Measurements from ENCODE around the gene SLC45A3.
"Not testable (repeated sequence)": the region's sequence is repeated elsewhere in the genome, so short reads cannot be mapped to it uniquely, and the experiment has no call there.

Gene SLC45A3

GRCh38 chr1:205636138-205636530 is 44.2 kb downstream of the SLC45A3 start:
- DNase-seq (ENCODE audit: low read depth in 2 of 2): not testable (repeated sequence)

GRCh38 chr1:205633421-205633976 is 46.8 kb downstream of the SLC45A3 start:
- no peak for DNase-seq (ENCODE audit: low read depth in 2 of 2)

DNA sequence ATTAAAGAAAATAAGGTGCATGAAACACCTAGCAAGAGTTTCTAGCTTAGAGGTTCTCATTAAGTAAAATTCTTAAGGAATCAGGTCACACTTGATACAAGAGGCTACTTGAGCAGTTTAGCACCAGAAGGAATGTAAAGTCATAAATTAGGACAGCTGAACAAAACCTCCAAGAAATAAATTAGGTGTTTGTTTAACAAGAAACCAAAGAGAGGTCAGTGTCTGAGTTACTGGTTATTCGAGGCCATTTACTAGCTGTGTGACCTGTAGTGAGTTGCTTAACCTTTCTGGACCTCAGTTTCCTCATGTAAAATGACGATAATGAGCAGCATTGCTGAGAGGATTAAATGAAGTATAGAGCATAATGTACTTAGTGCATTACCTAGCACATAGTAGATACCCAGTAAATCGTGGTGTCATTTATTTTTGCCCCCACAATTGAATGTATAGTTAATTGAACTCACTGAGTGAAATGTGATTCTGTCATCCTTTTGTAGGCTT is 47.6 kb downstream of the SLC45A3 start:
- DNase-seq (ENCODE audit: low read depth in 2 of 2): no peak

GRCh38 chr1:205631768-205632668 is 48.3 kb downstream of the SLC45A3 start, which contains the start of gene ELK4:
TSS of gene ELK4 (minus strand) at chr1:205632011. CDS start at chr1:205623882, 8,129 bp downstream.
- DNase-seq (ENCODE audit: low read depth in 2 of 2): peak; percentile 94

GRCh38 chr1:205631010-205631767 is 49.1 kb downstream of the SLC45A3 start:
- DNase-seq (ENCODE audit: low read depth in 2 of 2): peak; percentile 36 to 37

- DNase-seq (ENCODE audit: low read depth in 2 of 2): no peak
Measured at GRCh38 chr1:205630651-205631009, 49.7 kb downstream of the SLC45A3 start.

DNA sequence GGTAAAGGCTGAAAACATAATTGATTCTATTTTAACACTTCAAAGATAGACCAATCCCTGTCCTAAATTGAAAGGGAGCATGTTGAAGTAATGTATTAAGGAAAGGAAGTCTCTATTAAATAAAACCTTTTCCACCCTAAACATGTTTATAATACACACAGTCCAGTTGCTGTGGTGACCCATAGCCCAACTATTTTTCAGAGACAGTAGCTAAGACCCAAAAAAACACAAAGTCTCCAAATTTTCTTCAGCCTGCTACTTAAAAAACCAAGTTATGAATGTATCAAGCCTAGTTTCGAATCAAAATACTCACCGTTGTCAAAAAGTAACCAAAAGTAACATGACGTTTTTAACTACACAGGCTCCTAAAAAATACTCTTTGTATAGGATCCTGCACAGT is 50.1 kb downstream of the SLC45A3 start:
- DNase-seq (ENCODE audit: low read depth in 2 of 2): no peak

DNA sequence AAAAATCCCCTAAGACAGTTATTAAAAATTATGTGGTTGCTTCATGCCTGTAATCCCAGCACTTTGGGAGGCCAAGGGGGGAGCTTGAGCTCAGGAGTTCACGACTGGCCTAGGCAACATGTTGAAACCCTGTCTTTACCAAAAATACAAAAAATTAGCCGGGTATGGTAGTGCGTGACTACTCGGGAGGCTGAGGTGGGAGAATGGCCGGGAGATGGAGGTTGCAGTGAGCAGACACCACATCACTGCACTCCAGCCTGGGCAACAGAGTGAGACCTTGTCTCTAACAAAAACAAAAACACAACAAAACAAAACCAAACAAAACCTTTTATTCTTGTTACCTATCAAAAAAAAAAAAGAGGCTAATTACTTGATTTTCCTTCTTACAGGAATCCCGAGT is 50.6 kb downstream of the SLC45A3 start:
- no peak for DNase-seq (ENCODE audit: low read depth in 2 of 2)

- no peak for DNase-seq (ENCODE audit: low read depth in 2 of 2)
Measured at GRCh38 chr1:205627956-205628355, 52.4 kb downstream of the SLC45A3 start.

DNA sequence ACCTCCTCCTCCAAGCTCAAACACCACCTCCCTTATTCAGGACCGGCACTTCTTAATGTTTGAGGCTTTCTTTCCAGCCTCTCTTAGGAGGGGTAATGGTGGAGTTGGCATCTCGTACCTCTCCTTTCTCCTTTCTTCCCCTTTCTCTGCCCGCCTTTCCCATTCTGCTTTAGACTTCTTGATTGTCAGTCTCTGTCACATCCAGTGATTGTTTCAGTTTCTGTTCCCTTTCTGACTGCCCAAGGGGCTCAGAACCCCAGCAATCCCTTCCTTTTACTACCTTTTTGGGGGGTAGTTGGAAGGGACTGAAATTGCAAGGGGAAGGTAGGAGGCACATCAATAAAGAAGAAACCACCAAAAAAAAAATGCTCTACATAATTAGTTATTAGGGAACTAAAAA is 54.1 kb downstream of the SLC45A3 start:
- DNase-seq (ENCODE audit: low read depth in 2 of 2): no peak

DNA sequence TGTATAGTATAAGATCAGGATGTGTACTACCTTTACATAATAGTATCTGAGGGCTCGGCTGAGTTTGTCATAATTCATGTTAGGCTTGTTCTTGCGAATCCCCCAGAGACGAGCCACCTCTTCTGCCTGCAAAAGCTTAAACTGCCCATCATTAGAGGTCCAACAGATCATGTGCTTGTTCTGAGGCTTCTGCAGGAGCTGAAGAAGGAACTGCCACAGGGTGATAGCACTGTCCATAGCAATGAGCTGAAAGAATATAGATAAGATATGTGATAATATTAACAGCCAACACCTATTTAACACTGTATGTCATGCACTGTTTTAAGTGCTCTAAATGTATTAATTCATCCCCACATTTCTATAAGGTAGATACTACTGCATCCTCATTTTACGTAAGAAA is 56.7 kb downstream of the SLC45A3 start:
- no peak for DNase-seq (ENCODE audit: low read depth in 2 of 2)

- DNase-seq (ENCODE audit: low read depth in 2 of 2): no peak
Measured at GRCh38 chr1:205620269-205620668, 60.0 kb downstream of the SLC45A3 start.

GRCh38 chr1:205619376-205619775 is 60.9 kb downstream of the SLC45A3 start:
- DNase-seq (ENCODE audit: low read depth in 2 of 2): no peak

DNA sequence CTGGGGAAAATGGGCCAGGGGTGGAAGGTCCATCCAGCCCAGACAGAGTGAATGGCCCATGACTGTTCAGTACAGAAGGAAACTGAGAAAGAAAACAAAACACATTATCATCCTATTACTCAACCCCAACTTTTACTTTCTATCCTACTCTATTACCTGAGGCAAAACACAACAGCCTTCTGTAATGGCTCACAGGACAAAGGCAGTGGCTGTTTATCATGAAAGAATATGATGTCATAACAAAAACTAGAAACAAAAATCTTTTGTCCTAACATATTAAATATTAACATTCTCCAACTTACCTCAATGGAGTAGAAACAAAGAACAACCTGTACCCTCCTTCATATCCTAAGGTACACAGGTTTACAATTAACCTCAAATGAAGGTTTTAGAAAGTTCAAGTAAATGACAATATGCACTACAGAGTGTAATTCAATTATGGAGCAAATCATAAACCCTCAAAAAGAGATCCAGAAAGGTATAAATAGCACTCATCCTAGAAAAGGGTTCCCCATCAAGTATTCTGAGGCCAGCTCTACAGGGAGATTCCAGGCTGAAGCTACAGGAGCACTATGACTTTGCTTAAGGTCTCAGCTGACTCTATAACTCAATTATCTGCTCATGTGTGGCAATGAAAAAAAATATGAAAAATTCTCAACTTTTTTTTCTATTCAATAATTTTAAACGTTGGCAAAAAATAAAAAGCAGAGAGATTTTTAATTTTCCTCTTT is 63.6 kb downstream of the SLC45A3 start:
- no peak for DNase-seq (ENCODE audit: low read depth in 2 of 2)

DNA sequence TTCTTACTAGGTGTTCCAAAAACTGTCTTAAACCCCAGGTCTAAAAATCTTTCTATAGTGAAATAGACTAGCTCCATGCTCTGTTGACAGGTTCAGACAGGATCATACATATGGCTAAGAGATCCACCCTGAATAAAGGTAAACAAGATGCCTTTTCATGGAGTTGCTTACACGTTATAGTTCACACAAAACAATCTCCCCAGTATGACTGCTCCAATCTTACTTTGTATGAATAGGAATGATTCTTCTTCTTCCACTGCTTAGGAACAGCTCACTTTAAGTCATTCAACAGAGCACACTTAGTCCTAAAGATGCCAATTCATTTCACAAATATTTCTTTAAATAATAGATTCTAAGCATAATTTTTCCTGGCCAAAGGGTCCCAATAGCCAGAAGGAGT is 64.5 kb downstream of the SLC45A3 start:
- no peak for DNase-seq (ENCODE audit: low read depth in 2 of 2)

- no peak for DNase-seq (ENCODE audit: low read depth in 2 of 2)
Measured at GRCh38 chr1:205613854-205614412, 66.4 kb downstream of the SLC45A3 start.

GRCh38 chr1:205612556-205612955 is 67.8 kb downstream of the SLC45A3 start:
- DNase-seq (ENCODE audit: low read depth in 2 of 2): no peak

- no peak for DNase-seq (ENCODE audit: low read depth in 2 of 2)
Measured at GRCh38 chr1:205612104-205612503, 68.2 kb downstream of the SLC45A3 start.

GRCh38 chr1:205610901-205611466 is 69.3 kb downstream of the SLC45A3 start:
- no peak for DNase-seq (ENCODE audit: low read depth in 2 of 2)

DNA sequence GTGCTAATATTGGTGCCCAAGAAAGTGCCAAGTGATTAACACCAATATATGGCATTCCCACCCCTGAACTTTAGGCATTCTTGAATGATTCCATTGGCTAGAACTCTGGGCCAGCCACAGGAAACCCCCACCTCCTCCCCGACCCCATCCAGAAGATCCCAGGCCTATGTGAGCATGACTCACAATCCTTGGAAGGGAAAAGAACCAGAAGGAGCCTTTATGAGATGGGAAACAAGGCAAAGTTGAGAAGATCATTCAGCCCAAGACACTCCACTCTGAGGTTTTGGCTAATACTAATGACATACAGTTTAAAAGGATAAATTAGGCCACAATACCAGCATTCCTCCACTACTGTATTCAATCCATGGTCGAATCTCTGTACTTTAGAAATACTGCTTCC is 70.3 kb downstream of the SLC45A3 start:
- no peak for DNase-seq (ENCODE audit: low read depth in 2 of 2)
